ENCODE results near the gene VPS18. TPM values are rescaled to one million over a fixed set of nuclear protein-coding genes. Genes with fewer than 3 reads are reported as not detected.

VPS18 gene
- total RNA-seq, 1 experiment from 2014 or later = 13.2 TPM

GRCh38 chr15:40914486-40914885 lies 20.2 kb downstream of the VPS18 start:
- Mint-ChIP-seq H3K4me1 (ENCODE audit: insufficient read depth, unreplicated experiment) (peaks cover 7% of the 10 kb centered on the region), H3K4me3 (ENCODE audit: unreplicated experiment) (no peak overlapping the region), H3K9me3 (ENCODE audit: unreplicated experiment) (no peaks in the 10 kb centered on the region), H3K27me3 (ENCODE audit: insufficient read depth, unreplicated experiment) (no peaks in the 10 kb centered on the region), H3K36me3 (ENCODE audit: insufficient read depth, unreplicated experiment) (no peaks in the 10 kb centered on the region), H3K27ac (ENCODE audit: low read depth, unreplicated experiment) (no peak overlapping the region)
- BruUV-seq (replicated peaks) = no TSS peak
- no peak for DNase-seq (ENCODE audit: unreplicated experiment)
- ChIA-PET POLR2A (no interaction called here), CTCF (interaction anchor here (0.7 to 1.0 kb wide), 2 partner anchors 9 to 55 kb away, joined by 3 to 5 read pairs; no protein-coding TSS in a partner anchor)
- intact Hi-C loops (cut with micrococcal nuclease) = no loop called here
- TF ChIP-seq, protein P1, sequence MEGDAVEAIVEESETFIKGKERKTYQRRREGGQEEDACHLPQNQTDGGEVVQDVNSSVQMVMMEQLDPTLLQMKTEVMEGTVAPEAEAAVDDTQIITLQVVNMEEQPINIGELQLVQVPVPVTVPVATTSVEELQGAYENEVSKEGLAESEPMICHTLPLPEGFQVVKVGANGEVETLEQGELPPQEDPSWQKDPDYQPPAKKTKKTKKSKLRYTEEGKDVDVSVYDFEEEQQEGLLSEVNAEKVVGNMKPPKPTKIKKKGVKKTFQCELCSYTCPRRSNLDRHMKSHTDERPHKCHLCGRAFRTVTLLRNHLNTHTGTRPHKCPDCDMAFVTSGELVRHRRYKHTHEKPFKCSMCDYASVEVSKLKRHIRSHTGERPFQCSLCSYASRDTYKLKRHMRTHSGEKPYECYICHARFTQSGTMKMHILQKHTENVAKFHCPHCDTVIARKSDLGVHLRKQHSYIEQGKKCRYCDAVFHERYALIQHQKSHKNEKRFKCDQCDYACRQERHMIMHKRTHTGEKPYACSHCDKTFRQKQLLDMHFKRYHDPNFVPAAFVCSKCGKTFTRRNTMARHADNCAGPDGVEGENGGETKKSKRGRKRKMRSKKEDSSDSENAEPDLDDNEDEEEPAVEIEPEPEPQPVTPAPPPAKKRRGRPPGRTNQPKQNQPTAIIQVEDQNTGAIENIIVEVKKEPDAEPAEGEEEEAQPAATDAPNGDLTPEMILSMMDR (IDR thresholded peaks at IDR 0.05; ENCODE audit: unreplicated experiment) = no peak

GRCh38 chr15:40915116-40915661 lies 20.9 kb downstream of the VPS18 start:
- BruUV-seq (replicated peaks) = no TSS peak
- H3K4me1 Mint-ChIP-seq (ENCODE audit: insufficient read depth, unreplicated experiment) = no peaks in the 10 kb centered on the region
- ChIA-PET POLR2A (no interaction called here), CTCF (interaction anchor here (0.6 to 1.9 kb wide), 6 partner anchors 9 to 390 kb away, joined by 3 to 9 read pairs (median 4); no protein-coding TSS in a partner anchor)
- H3K9me3 Mint-ChIP-seq (ENCODE audit: unreplicated experiment) = no peaks in the 10 kb centered on the region
- no peak overlapping the region for H3K27ac Mint-ChIP-seq (ENCODE audit: low read depth, unreplicated experiment)
- no peaks in the 10 kb centered on the region for H3K36me3 Mint-ChIP-seq (ENCODE audit: insufficient read depth, unreplicated experiment)
- intact Hi-C loops (cut with micrococcal nuclease) = no loop called here
- H3K27me3 Mint-ChIP-seq (ENCODE audit: insufficient read depth, unreplicated experiment) = no peaks in the 10 kb centered on the region
- DNase-seq (ENCODE audit: unreplicated experiment) = no peak
- TF ChIP-seq, protein P1 (IDR thresholded peaks at IDR 0.05; ENCODE audit: unreplicated experiment) = no peak
- H3K4me3 Mint-ChIP-seq (ENCODE audit: unreplicated experiment) = no peak overlapping the region

GRCh38 chr15:40915679-40916078 lies 21.4 kb downstream of the VPS18 start:
- intact Hi-C loops (cut with micrococcal nuclease) = no loop called here
- Mint-ChIP-seq H3K9me3 (ENCODE audit: unreplicated experiment) (no peaks in the 10 kb centered on the region), H3K27ac (ENCODE audit: low read depth, unreplicated experiment) (no peak overlapping the region), H3K4me1 (ENCODE audit: insufficient read depth, unreplicated experiment) (no peaks in the 10 kb centered on the region), H3K27me3 (ENCODE audit: insufficient read depth, unreplicated experiment) (no peaks in the 10 kb centered on the region), H3K4me3 (ENCODE audit: unreplicated experiment) (no peak overlapping the region), H3K36me3 (ENCODE audit: insufficient read depth, unreplicated experiment) (no peaks in the 10 kb centered on the region)
- POLR2A ChIA-PET = no interaction called here
- DNase-seq (ENCODE audit: unreplicated experiment) = no peak
- CTCF ChIA-PET = interaction anchor here (0.6 to 1.9 kb wide), 5 partner anchors 10 to 390 kb away, joined by 3 to 9 read pairs (median 4); no protein-coding TSS in a partner anchor
- no TSS peak for BruUV-seq (replicated peaks)
- TF ChIP-seq, protein P1 (IDR thresholded peaks at IDR 0.05; ENCODE audit: unreplicated experiment) = no peak

- BruUV-seq (replicated peaks) = no TSS peak
- Mint-ChIP-seq H3K4me1 (ENCODE audit: insufficient read depth, unreplicated experiment) (no peaks in the 10 kb centered on the region), H3K27me3 (ENCODE audit: insufficient read depth, unreplicated experiment) (no peaks in the 10 kb centered on the region), H3K9me3 (ENCODE audit: unreplicated experiment) (no peaks in the 10 kb centered on the region), H3K4me3 (ENCODE audit: unreplicated experiment) (no peak overlapping the region), H3K27ac (ENCODE audit: low read depth, unreplicated experiment) (no peak overlapping the region), H3K36me3 (ENCODE audit: insufficient read depth, unreplicated experiment) (no peaks in the 10 kb centered on the region)
- ChIA-PET POLR2A (no interaction called here), CTCF (interaction anchor here (0.6 kb wide), 1 partner anchor 32 kb away, joined by 3 read pairs; no protein-coding TSS in a partner anchor)
- intact Hi-C loops (cut with micrococcal nuclease) = no loop called here
- TF ChIP-seq, protein P1 (IDR thresholded peaks at IDR 0.05; ENCODE audit: unreplicated experiment) = no peak
- DNase-seq (ENCODE audit: unreplicated experiment) = no peak
Observed at GRCh38 chr15:40917585-40917984, 23.3 kb downstream of the VPS18 start.

Data from MCF 10A (cell line).